Activated T-cell treated with anti-CD3 and anti-CD28 coated beads for 48 hours (primary cell): ENCODE data around the gene FAM228A.
"Not testable (repeated sequence)": the region's sequence is repeated elsewhere in the genome, so short reads cannot be mapped to it uniquely, and the experiment has no call there.

Experiments
- DNase-seq: peaks from one replicate; pipeline ENCODE4 v3.0.0-alpha.2; 2020; ENCODE audit warnings: low read depth

Gene FAM228A

DNA sequence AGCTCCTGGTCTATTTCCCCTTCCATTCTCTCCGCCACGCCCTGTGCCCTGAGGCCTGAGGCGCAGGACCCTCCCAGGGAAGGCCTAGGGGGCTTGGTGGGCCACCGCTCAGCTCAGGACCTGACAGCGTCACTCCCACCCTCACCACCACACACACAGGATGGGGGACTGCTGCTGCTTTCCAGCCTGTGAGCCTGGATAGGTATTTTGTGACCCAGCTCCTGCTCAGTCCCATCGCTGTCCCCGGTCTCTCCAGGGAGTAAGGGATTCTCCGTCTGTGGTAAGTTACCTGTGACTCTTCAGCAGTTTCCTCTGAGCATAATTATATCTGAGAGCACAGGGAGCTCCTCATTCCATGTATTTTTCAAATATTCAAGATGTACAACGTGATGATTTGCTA lies 16.3 kb downstream of the FAM228A start:
- no peak for DNase-seq

DNA sequence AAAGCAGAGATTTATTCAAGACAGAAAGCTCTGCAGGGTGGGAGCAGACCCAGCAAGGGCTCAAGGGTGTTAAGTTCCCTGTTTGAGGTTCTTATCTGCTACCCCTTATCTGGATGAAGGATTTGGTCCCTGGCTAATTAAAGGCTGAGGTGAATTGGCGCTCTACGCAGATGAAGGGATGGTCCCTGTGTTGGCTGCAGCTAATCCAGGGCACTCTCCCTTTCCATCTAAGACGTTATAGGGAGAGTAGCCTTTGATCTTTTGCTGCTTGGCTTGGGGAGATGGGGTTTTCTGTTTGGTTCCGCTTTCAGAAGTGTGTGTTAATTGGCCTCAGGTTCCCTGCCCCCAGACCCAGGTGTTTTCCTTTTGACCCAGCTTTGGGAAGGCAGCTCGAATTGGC lies 17.0 kb downstream of the FAM228A start:
- DNase-seq = no peak

DNA sequence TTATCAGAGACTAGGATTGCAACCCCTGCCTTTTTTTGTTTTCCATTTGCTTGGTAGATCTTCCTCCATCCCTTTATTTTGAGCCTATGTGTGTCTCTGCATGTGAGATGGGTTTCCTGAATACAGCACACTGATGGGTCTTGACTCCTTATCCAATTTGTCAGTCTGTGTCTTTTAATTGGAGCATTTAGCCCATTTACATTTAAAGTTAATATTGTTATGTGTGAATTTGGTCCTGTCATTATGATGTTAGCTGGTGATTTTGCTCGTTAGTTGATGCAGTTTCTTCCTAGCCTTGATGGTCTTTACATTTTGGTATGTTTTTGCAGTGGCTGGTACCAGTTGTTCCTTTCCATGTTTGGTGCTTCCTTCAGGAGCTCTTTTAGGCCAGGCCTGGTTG lies 22.4 kb downstream of the FAM228A start:
- DNase-seq = not testable (repeated sequence)

DNA sequence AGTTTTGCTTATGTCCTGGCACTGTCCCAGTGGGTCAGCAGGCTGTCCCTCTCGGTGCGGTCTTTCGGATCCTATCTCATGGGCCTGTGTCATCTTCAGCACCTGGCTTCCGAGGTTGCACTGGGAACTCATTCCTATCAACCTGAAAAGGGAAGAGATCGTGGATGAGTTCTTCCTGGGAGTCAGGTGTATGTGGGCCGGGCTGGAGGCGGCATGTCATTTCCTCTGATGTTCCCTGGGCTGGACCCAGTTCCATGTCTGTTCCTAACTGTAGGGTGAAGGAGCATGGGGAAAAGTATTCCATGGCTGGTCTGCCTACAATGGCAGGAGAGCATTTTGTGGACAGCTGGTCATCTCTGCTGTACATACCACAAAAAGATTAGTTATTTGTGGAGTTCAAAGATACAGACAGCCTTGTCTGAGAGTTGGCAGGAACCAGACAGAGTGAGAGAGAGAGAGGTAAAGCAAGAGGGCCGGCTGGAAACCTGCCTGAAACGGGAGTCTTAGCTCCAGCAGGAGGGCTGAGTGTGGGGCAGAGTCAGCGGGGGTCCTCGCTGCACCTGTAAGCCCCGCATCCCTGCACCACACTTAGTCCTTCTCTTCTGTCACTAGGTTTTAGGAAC lies 25.2 kb downstream of the FAM228A start:
- DNase-seq = no peak

DNA sequence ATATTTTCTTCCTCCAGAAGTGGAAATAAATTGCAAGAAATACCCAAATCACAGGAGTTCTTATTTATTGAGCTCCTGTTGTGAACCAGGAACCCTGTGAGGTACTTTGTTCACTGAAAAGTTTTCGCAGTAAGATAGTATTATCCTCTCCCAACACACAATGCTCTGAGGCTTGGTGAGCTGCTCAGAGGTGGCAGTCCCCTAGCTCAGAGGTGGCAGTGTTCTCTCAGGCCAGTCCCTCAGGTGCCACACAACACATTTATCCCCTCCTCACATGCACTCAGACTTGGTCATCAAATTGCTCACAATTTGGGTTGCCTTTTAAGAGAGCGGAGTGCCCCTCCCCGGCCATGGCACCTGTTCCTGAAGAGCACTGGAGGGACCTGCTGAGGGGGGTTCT lies 25.9 kb downstream of the FAM228A start:
- DNase-seq = no peak

DNA sequence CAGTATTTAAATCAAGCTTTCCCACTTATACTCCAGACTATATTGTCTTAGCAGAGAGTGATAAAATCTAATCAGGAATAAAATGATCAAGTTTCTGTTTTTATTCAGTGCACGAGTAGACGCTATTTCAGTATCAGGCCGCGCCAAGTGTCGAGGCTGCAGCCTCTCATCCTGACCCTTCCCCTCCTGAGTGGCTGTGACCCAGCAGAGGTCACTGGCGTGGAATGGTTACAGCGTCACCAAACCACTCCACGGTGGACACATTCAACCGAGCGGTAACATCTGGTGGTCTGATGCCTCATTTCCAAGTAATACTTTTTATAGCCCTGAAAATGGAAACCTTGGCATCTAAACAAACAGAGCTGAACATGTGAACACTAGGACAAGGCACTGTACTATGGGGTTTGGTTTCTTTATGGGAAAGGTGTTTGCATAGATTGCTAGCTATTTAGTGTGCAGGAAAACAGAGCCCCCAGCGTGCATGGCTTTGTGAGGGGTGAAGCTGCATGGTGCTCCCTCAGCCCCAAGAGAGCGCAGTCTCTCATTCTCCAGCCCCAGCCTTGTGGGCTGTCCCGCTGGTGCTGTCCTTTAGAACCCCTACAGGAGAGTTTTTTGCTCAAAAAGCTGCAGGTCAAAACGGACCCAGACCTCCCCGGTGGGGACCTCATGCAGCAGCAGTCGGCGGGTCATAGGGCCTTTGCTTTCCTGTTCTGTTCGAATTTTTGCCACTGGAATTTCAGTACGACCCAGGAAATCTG lies 28.4 kb downstream of the FAM228A start:
- no peak for DNase-seq

DNA sequence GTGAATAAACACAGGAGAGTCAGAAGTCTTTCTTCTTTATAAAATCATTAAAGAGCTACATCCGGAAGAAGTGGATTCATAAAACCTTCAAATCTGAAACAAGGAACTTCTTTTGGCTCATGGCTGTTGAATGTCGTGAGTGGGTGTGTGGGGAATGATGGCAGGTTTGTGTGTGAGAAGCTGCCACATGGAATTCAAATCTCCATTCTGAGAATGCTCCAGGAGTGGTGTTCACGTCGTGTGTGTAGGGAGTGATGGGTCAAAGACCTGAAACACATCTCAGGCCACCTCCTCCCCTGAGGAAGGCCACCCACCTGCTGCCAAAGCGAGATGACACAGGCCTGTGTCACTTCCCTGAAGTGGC lies 28.9 kb downstream of the FAM228A start:
- DNase-seq = no peak

DNA sequence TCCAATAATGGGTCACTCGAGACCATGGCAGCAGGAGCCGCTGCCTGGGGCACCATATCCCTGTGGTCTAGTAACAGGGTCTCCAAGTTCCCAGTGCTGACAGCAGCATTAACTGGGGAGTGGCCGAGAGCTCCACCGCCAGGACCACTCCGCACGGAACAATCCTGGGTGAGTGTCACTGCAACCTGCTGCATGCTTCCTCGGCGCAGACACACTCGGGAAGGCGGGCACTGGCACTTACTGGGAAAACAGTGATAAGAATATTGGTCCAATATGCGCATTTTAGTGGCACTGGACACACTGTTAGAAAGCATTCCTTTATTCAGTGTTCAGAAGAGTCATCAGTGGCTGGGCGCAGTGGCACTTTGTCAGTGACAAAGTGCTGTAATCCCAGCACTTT lies 29.7 kb downstream of the FAM228A start:
- DNase-seq = no peak

DNA sequence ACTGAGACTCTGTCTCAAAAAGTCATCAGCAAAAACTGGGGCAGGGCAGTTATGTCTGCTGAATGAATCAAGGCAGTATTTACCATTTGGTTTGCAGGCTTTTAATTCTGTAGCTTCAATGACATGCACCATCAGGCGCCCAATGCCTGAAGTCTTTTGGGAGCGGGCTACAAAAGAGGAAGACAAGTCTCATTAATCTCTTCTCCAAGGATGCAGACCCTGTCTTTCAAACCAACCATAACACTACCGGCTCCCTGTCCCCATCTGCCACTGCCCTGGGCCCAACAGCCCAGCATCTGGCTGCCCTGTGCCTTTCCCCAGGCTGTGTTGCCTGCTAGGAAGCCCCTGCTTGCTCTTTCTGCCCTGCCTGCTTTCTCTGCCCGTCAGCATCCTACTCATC lies 30.3 kb downstream of the FAM228A start:
- DNase-seq = no peak

DNA sequence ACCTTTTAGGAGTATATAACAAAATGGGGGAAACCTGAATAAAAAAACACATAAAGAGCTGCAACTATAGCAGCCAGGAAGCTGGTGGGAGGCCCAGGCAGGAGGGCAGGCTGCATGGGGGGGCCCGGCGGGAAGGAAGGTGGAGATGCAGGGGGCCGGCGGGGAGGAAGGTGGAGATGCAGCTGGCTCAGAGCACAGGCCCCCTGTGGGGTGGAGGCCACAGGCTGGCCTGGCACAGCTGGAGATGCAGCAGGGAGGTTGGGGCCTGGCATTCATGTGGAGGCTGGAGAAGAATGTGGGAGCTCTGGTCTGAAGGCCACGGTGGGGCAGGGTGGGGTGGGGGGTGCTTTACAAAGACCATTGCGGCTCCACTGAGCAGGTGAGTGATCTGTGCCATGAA lies 31.4 kb downstream of the FAM228A start:
- no peak for DNase-seq

DNA sequence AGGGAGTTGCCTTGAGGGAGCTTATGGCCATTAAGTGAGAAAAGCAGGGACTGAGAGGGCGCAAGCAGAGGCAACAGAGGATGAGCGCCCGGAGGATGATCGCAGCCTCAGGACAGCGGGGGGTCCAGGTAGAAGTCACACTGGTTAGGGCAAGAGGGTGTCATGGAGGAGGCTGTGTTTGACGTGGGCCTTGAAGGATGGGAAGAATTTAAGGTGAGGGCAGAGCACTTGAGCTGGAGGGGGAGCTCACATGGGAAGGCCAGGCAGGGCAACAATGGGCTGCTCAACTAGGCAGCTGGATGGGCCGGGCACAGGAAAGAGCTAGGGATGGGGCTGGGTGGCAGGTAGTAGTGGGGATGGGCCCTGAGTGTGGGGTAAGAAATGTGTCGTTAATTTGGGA lies 31.9 kb downstream of the FAM228A start:
- DNase-seq = no peak

DNA sequence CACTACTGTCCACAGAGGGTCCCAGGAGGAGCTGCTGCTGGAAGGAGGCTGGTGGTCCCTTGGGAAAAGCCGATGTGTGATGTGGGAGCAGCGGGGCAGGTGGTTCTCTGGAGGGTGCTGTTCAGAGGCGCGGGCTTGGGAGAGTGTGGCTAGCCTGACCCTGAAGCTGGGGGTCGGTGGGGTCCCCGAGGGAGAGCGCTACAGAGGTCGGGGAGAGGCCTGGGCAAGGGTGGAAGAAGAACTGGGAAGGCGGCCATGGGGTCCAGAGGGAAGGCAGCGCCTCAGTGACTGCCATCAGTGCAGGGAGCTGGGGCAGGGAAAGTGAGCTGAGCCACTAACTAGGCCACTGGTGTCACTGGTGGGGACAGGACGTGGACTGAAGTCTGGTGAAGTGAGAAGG lies 32.5 kb downstream of the FAM228A start:
- no peak for DNase-seq

DNA sequence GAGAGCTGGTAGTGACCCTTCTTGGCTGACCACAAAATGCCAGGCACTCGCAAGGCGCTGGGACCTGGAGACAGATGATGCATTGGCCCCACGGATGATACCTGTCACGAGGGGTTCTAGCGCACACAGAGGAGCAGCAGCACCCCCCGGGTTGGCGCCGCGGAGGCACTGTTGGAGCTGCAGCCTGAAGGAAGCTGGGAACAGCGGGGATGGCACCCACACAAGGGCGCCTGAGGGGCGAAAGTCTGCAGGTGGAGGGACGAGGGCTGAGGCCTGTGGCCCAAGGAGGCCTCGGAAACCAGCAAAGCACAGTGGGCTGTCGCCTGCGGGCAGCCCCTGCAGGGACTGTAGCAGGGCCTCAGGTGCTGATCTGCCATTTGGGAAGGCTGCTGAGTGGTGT lies 33.6 kb downstream of the FAM228A start:
- DNase-seq = no peak

DNA sequence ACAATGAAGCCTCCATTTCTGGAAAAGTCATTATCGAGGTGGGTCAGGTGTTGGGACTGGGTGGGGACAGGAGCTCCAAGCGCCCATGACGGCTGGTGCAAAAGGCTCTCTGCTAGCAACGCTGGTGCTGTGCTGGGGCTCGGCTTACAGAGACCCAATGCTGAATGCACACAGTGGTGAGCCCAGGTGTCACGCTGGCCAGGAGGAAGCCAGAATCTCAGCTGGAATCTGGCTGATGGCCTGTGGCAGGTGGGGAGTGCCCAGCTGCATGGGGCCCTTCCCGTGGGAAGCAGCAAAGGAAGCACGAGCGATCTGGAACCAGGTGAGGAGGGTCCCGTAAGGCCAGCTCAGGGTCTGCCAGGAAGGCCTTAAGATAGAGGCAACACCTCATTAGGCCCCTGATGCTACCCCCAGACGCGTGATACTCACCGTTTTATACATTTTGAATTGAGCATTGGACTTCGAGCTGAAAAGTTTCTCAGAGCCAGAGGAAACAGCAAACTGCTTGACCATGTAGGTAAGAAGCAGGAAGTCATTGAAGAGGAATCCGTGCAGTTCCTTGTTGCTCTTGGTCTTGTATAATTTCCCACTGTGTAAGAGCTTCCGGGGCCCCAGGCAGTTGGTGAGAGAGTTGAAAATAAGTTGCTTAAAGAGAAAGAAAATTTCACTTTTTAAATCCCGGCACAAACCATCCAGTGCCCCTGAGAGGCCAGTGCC lies 34.7 kb downstream of the FAM228A start:
- DNase-seq = no peak

DNA sequence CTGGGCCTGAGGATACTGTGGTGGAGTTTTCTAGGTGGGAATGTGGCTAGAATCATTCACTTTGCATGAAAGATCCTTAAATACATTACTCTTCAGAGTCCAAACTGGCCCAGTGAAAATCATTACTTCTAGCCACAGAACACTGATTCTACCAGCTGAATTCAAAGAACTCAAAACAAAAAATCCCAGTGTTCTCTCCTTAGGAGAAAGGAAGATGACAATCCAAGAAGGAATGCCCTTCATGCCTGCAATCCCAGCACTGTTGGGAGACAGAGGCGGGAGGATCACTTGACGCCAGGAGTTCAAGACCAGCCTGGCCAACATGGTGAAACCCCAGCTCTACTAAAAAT lies 35.2 kb downstream of the FAM228A start:
- no peak for DNase-seq

DNA sequence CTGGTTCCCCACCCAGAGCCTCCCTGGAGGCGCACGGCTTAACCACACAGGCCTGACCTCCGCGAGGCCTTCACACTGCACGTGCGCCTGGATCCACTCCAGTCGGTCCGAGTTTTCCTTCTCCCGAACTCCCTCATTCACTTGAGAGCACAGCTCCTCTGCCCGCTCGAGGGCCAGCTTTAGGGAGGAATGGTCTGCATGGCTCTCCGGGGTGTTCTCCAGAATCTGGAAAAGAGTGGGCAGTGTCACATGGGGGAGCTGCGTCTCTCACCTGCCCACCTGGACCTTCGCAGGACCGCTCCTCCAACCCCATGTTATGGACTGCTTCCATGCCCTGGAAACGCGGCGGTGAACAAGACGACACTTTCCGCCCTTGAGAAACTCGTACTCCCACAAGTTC lies 35.9 kb downstream of the FAM228A start:
- no peak for DNase-seq

DNA sequence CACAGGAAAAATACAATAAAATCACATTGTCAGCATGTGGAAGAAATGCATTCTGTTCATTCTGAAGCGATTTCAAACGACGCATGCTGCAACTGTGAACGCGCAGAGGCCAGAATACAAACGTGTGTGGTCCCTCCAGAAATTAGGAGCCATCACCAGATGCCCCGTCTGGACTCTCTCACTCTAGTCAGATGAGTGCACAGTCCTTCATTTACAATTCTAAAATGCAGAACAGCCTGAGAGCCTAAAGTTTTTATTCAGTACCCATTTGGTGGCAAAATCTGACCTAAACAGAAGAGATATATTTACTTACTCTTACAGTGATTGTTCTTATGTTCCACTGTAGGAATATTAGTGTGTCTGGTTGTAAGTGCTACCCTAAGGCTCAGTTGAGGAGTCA lies 36.6 kb downstream of the FAM228A start:
- DNase-seq = no peak

DNA sequence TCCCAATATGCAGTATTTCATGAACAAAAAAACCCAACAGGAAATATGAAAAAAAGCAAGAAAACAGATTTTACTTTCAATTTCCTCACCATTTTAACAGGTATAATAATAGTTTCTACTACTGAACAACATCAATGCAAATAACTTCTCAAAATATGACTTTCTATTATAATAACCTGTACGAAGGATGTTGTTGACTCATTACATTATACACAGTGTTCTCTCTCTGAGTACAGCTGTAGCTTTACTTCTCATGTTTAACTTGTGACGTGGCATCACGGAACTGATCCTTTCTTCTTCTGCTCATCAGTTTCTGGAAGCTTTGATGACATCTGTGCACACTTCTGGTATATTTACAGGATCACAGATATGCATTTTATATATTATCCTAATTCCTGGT lies 40.0 kb downstream of the FAM228A start:
- no peak for DNase-seq

DNA sequence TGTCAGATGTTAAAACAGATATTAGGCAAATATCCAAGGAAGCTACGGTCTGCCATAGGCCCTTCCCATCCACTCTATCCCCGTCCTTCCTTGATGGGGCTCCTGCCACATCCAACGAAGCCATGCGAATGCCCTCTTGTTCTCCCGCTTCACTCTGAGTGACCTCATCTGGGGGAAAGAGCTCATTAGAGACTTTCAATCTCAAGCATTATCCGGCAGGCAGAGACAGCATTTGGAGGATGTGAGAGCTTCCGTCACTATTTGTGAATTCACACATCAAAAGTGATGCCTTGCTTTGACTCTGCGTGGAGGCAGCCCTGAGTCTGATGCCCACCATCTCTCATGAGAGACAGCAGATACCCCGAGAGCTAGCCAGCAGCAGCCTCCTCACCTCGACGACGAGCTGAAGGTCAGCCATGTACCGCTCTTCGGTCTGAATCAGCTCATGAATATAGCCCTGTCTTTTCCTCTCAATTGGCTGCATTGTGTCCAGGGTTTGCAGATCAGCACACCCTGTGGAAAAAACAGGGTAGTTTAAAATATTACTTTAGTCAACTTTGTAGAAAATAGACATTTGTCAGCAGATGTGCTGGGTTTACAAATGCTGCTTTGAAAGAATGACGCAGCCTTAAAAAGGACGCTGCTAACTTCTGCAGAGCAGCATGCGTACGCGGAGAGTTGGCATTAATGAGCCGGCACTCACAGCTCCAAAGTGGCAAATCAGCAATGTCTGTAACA lies 45.9 kb downstream of the FAM228A start:
- DNase-seq = no peak

DNA sequence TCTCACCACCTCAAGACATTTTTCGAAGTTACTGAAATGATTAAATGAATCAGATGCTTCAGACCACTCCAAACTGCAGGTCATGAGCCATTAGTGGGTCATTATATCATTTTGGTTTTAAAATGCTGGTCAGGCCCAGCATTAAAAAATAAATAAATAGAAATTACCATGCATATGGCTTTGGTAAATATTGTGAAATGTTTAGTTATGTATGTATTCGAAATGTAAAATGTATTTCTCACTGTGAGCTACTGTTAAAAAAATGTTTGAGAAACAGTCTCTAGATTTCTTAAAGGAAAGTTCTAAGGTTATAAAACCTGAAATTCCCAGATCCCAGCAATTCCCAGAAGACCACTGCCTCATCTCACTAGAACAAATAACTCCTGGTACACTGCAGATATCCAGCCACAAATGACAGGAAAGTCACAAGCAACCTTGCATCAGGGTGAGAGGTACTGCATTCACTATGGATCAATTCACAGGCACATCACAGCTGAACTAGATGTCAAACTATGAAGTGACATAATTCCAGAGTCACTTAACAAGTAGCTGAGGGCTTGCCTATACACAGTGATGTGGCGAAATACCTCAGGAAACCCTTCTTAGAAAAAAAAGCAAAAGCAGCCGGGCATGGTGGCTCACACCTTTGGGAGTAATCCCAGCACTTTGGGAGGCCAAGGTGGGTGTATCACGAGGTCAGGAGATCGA lies 46.6 kb downstream of the FAM228A start:
- DNase-seq = no peak

DNA sequence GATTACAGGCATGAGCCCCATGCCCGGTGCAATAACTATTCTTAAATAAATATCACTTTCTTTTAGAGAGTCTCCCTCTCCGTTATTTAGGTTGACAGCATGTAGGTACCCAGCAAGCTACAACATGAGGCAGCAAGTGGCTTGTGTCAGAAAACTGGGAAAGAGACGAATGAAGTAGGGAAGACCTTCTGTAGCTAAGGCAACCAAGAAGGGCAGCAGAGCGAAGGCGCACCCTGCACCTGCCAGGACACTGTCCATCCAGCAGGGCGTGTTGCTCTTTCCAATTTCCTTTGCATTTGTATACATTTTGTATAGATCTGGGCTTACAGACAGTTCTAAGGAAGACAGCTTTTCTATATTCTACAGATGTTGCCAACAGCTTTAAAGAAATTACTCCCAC lies 48.1 kb downstream of the FAM228A start:
- no peak for DNase-seq

DNA sequence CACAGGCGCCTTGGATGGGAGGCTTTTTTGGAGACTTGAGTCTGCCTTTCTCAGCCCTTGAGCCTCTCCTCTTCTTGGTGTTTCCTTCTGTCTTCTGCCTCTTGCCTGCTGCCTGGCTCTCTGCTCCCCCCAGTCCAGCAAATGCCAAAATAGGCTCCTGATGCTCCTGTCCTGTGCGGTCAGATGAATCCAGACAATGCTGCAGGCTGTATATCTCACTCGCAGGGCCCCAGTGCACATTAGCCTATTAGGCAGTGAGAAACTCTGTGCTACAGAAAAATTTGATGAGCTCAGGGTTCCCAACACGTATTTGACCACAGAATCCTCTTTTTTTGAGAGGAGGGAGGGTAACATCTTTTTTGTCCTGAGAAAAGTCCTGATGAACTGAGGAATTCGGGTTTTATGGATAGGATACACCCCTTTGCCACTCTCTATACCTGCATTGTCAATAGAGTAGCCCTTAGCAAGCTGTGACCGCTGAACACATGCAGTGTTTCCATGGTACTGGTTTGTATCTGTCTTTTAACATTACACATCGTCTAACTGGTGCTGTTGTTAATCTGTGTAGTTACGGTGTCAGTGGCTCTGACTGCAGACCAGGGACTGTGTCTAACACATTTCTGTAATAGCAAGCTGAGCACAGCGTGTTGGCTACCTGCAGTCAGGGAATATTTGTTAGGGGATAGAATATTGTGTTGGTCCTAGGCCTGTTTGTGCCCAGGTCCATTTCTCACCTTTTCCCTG lies 50.8 kb downstream of the FAM228A start:
- DNase-seq = no peak
